ENCODE results near the gene IFIT5.
"Not testable (repeated sequence)": the region's sequence is repeated elsewhere in the genome, so short reads cannot be mapped to it uniquely, and the experiment has no call there.

The IFIT5 gene

DNA sequence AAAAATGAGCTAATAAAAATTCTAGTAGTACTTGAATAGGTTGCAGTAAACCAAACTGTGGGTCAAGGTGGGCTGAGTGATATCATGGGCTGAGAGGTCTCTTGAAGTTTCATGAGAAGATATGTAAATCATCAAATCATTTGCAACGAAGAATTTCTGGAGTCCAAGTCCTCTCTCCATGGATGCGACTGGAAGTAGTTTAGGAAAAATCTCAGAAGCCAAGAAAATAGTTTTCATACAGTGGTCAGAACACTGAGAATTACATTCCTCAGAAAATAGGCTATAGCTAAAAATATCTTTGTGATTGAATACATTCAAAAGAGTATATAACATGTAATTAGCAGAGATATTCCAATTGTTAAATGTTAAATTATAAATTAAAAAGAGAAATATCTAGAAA is 25.6 kb upstream of the IFIT5 start:
- TF ChIP-seq, protein P1, sequence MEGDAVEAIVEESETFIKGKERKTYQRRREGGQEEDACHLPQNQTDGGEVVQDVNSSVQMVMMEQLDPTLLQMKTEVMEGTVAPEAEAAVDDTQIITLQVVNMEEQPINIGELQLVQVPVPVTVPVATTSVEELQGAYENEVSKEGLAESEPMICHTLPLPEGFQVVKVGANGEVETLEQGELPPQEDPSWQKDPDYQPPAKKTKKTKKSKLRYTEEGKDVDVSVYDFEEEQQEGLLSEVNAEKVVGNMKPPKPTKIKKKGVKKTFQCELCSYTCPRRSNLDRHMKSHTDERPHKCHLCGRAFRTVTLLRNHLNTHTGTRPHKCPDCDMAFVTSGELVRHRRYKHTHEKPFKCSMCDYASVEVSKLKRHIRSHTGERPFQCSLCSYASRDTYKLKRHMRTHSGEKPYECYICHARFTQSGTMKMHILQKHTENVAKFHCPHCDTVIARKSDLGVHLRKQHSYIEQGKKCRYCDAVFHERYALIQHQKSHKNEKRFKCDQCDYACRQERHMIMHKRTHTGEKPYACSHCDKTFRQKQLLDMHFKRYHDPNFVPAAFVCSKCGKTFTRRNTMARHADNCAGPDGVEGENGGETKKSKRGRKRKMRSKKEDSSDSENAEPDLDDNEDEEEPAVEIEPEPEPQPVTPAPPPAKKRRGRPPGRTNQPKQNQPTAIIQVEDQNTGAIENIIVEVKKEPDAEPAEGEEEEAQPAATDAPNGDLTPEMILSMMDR (IDR thresholded peaks at IDR 0.05; ENCODE audit: control insufficient read depth, insufficient read depth, low read depth, low read length, missing control alignments), result no peak
- H3K4me3 ChIP-seq (ENCODE audit: control insufficient read depth, low read depth, low read length), result no peak overlapping the region
- DNase-seq (ENCODE audit: low read depth), result no peak

DNA sequence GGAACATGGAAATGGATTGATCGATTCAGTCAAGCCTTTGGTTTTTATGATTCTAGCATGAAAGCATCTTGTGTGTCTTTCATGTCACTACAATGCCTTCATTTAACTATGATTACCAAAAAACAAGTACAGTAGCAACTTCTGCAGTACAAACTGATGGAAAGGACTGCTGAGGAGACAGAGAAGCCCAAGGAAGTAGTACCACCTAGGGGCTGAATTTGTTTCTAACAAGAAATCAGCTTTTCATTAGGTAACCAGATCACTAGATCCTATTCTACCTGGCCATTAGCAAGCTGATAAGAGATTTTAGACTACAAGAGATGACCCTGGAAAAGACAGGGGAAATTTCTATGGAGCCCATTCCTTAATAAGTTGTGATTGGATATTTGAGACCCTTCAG is 25.1 kb upstream of the IFIT5 start:
- TF ChIP-seq, protein P1 (IDR thresholded peaks at IDR 0.05; ENCODE audit: control insufficient read depth, insufficient read depth, low read depth, low read length, missing control alignments), result peak; percentile 42
- no peak overlapping the region for H3K4me3 ChIP-seq (ENCODE audit: control insufficient read depth, low read depth, low read length)
- no peak for DNase-seq (ENCODE audit: low read depth)

DNA sequence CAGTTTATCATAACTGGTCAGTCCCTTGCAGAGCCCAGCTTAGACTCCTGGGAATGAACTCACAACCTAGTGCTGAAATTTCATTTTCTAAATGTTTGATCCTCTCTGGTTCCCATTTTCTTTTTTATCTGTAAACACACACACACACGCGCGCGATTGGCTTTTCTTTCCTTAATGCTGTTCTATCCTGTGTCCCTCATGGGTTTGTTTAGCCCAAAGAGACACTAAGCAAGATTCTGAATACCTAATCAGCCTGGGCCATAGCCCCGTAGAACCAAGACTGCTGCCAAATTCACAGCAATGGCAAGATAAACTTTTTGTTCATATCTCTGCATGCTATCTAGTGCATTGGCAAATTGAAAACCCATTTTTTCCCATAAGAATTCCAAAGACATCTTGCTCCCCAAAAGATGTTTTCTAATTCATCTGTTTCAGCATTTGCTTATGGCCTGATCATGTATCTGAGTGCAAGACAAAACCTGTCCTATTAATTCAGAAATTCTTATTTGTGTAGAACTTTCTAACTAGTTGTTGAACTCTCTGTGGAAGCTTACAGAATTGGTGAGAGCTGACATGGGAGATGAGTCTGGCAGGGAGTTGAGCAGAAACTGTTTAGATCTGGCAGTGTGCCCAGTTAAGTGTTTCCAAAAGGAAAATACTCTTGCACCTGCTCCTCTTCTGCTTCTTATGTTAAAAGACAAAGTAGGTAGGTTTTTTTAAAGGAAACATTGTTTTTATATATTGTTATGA is 23.7 kb upstream of the IFIT5 start:
- DNase-seq (ENCODE audit: low read depth), result no peak
- TF ChIP-seq, protein P1 (IDR thresholded peaks at IDR 0.05; ENCODE audit: control insufficient read depth, insufficient read depth, low read depth, low read length, missing control alignments), result no peak
- H3K4me3 ChIP-seq (ENCODE audit: control insufficient read depth, low read depth, low read length), result no peak overlapping the region

DNA sequence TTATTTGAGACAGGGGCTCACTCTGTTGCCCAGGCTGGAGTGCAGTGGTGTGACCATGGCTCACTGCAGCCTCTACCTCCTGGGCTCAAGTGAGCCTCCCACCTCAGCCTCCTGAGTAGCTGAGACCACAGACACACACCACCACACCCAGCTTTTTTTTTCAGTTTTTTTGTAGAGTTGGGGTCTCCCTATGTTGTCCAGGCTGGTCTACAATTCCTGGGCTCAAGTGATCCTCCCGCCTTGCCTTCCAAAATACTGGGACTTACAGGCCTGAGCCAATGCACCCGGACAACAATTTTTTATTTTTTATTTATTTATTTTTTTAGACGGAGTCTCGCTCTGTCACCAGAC is 23.2 kb upstream of the IFIT5 start:
- not testable (repeated sequence) for DNase-seq (ENCODE audit: low read depth); H3K4me3 ChIP-seq (ENCODE audit: control insufficient read depth, low read depth, low read length)

DNA sequence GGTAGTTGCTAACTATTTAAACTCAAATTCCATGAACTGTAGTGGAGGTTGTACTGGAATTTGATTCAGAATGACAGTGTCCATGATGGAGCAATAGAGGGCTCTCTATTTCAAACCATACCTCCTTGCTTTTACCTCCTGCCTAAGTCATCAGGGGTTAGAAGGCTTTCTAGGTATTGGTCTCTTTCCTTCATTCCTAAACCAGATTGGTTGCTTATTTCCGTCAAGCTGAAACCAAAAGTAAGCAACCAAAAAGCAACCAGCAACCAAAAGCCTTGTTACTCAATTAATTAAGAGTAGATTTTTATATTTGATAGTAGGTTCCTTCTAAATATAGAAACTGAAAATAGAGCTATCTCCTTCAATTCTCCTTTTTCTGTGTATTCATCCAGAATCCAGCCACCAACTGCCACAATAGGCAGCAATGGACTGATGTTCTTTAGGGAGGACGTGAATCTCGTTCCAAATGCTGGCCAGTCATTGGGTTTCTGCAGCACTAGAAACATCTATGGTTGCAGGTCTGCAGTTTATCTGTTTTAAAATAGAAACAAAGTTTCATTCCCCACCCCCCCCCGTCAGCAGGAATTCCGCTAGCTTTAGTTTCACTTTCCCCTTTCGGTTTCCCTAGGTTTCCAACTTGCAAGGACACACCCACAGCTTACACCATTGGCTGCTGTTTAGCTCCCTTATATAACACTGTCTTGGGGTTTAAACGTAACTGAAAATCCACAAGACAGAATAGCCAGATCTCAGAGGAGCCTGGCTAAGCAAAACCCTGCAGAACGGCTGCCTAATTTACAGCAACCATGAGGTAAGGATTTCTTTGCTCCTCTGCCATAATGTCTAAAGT is 22.2 kb upstream of the IFIT5 start, which contains the start of gene IFIT1:
Gene IFIT1 (plus strand): TSS at position 717 of the 850 bp plus-strand sequence. CDS start 90 bp downstream, at position 807.
- TF ChIP-seq, protein P1 (IDR thresholded peaks at IDR 0.05; ENCODE audit: control insufficient read depth, insufficient read depth, low read depth, low read length, missing control alignments), result no peak
- DNase-seq (ENCODE audit: low read depth), result peak; percentile 92

DNA sequence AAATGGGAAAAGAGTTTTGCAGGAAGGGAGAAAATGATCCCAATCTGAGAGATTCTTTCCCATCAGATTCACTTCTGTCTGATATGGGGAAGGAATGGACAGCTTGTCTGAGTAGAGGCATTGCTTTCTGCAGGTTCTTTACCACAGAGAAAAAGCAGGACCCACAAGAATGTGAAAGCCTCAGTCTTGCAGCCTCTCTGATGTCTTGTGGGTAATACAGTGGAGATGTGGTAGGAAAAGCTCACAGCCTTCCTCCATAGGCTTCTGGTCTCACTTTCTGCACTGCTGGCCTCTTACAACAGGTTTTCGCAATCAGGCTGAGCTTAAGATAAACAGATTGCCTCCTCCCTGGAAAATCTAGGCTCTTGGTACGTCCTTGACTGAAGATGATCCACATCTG is 21.4 kb upstream of the IFIT5 start:
- TF ChIP-seq, protein P1 (IDR thresholded peaks at IDR 0.05; ENCODE audit: control insufficient read depth, insufficient read depth, low read depth, low read length, missing control alignments), result no peak
- peak overlapping the region; percentile 57 for H3K4me3 ChIP-seq (ENCODE audit: control insufficient read depth, low read depth, low read length)
- DNase-seq (ENCODE audit: low read depth), result peak; percentile 85

More for the DNA sequence above, 22.2 kb upstream of the IFIT5 start, which contains the start of gene IFIT1:
- H3K4me3 ChIP-seq (ENCODE audit: control insufficient read depth, low read depth, low read length), result peak within 1 kb of the TSS; percentile 57

DNA sequence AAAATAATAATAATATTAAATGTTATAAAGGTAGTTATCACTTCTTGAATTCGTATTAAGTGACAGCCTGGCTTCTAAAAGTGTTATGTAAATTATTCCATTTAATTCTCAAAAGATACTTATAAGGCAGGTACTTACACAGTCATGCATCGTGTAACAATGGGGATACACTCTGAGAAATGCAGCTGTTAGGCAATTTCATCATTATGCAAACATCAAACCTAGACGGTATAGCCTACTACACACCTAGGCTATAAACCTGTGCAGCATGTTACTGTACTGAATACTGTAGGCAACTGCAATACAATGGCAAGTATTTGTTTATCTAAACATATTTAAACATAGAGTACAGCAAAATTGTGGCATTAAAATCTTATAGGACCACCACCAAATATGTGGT is 20.5 kb upstream of the IFIT5 start:
- no peak overlapping the region for H3K4me3 ChIP-seq (ENCODE audit: control insufficient read depth, low read depth, low read length)

More for the DNA sequence above, 20.5 kb upstream of the IFIT5 start:
- TF ChIP-seq, protein P1 (IDR thresholded peaks at IDR 0.05; ENCODE audit: control insufficient read depth, insufficient read depth, low read depth, low read length, missing control alignments), result no peak
- DNase-seq (ENCODE audit: low read depth), result no peak

All from AG09309 (cell line).